CD4-positive, alpha-beta T cell treated with Interleukin-17A for 4 hours (primary cell): Measurements from ENCODE around the gene POP5.
"Not testable (repeated sequence)": the region's sequence is repeated elsewhere in the genome, so short reads cannot be mapped to it uniquely, and the experiment has no call there.

Experiments
- DNase-seq: peaks from one replicate; pipeline ENCODE4 v3.0.0-alpha.2; 2020; ENCODE audit warnings: mixed read lengths

Gene POP5

GRCh38 chr12:120536064-120536791, 45.0 kb downstream of the POP5 start:
- DNase-seq = peak; percentile 45

GRCh38 chr12:120534703-120535655, 46.2 kb downstream of the POP5 start:
- DNase-seq = peak; percentile 46

GRCh38 chr12:120534203-120534702, 46.9 kb downstream of the POP5 start, which contains the start of gene RNF10:
TSS of gene RNF10 (plus strand) at chr12:120534356. CDS start at chr12:120534812, 456 bp downstream.
- peak; percentile 76 for DNase-seq

GRCh38 chr12:120532701-120533238, 48.4 kb downstream of the POP5 start:
- DNase-seq = no peak

- DNase-seq = not testable (repeated sequence)
Observed at GRCh38 chr12:120530418-120530761, 50.8 kb downstream of the POP5 start.

GRCh38 chr12:120529641-120530417, 51.4 kb downstream of the POP5 start:
- DNase-seq = no peak

GRCh38 chr12:120528861-120529525, 52.2 kb downstream of the POP5 start, which contains the start of gene COQ5:
TSS of gene COQ5 (minus strand) at chr12:120529158. CDS start at chr12:120529141, 17 bp downstream.
- DNase-seq = peak; percentile 86
